ENCODE measurements around the gene CST9. TPM values are rescaled to one million over a fixed set of nuclear protein-coding genes. Genes with fewer than 3 reads are reported as not detected.

CST9 gene
- total RNA-seq, 1 experiment from 2014 or later, result not detected

DNA sequence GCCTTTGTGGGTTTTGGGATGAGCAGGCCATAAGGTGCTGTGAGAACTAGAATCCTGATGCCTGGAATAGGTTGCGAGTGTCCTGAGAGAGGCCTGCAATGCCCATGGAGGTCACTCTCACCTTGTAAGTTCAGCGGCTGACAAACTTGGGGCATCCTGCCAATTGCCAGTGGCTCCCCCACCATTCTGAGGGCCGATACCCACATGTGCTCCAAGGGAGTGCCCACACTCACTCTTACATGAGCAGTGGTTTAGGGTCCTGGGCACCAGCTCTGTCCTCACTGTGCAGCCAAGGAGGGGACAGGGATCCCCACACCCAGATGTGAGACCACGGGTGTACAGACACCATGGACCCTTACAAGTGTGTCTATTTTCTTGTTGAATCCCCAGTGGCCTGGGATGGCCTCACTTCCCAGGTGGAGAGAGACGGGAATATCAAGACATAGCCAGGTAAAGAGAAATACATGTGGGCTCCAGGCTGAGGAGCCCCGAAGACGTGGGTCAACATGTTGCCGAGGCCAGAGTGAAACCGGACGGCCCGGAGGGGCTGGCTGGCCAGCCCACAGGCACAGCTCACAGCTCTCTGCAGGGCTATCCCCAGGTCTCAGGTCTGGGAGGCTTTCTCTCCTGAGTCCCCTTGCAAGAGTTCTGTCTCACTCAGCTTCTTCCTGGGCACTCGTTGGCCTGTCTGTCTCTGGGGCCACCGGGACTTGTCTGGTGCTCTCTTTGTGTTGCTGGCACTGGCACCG, 2.0 kb upstream of the CST9 start:
- Histone ChIP-seq H3K23ac (ENCODE audit: insufficient read length, low read depth, low read length) (no peak overlapping the region), H2BK15ac (ENCODE audit: low read depth, low read length) (no peak overlapping the region), H4K20me1 (ENCODE audit: control insufficient read depth, insufficient read depth, insufficient read length) (no peaks in the 10 kb centered on the region), H3K9ac (ENCODE audit: extremely low read depth, insufficient read length, low read length) (no peak overlapping the region), H3K79me1 (ENCODE audit: insufficient read depth, low read depth, low read length, poor library complexity, severe bottlenecking) (no peaks in the 10 kb centered on the region), H3K56ac (ENCODE audit: insufficient read length, low read depth, low read length) (no peak overlapping the region), H2BK20ac (ENCODE audit: low read depth, low read length, poor library complexity, severe bottlenecking) (no peak overlapping the region), H3K14ac (ENCODE audit: insufficient read depth, low read length) (no peak overlapping the region), H3K79me2 (ENCODE audit: insufficient read depth, low read length) (no peaks in the 10 kb centered on the region), H4K91ac (ENCODE audit: insufficient read length, low read depth, low read length) (no peak overlapping the region), H3K4me1 (ENCODE audit: insufficient read depth, low read length) (peaks cover 4% of the 10 kb centered on the region), H2BK5ac (ENCODE audit: insufficient read length, low read length) (no peak overlapping the region), H3T11ph (ENCODE audit: low read length) (no peak overlapping the region), H2AK5ac (ENCODE audit: insufficient read length, low read length) (no peak overlapping the region), H3K23me2 (ENCODE audit: insufficient read length, low read depth, low read length, poor library complexity, severe bottlenecking) (no peaks in the 10 kb centered on the region), H3K18ac (ENCODE audit: insufficient read length, low read depth, low read length) (no peak overlapping the region), H2BK12ac (ENCODE audit: insufficient read length, low read depth, low read length) (no peak overlapping the region), H2AFZ (ENCODE audit: low read length) (no peak overlapping the region), H4K8ac (replicated peaks; ENCODE audit: insufficient read length, low read depth, low read length) (no peak overlapping the region), H3K4me2 (ENCODE audit: insufficient read depth, insufficient read length, low read length) (no peak overlapping the region), H3K4ac (ENCODE audit: low read depth, low read length) (no peak overlapping the region), H2BK120ac (ENCODE audit: low read depth, low read length, poor library complexity, severe bottlenecking) (no peak overlapping the region), H3K27ac (ENCODE audit: insufficient read length, low read depth, low read length) (no peak overlapping the region), H3K9me3 (ENCODE audit: control insufficient read depth, low read depth, low read length) (no peaks in the 10 kb centered on the region), H3K27me3 (ENCODE audit: insufficient read depth, low read length) (no peaks in the 10 kb centered on the region), H4K5ac (ENCODE audit: insufficient read length, low read depth, low read length) (no peak overlapping the region)
- Mint-ChIP-seq H3K36me3 (ENCODE audit: insufficient read depth in 1 of 3, low read depth in 3 of 3) (no peaks in the 10 kb centered on the region; a peak in 2 of 7 replicates), H3K27ac (no peak overlapping the region), H3K9me3 (no peaks in the 10 kb centered on the region), H3K4me3 (no peak overlapping the region), H3K27me3 (ENCODE audit: low read depth) (peaks cover 18% of the 10 kb centered on the region), H3K4me1 (peaks cover 21 to 24% of the 10 kb centered on the region in 2 experiments)
- WGBS (ENCODE audit: extremely low coverage, insufficient read length, low lambda C conversion rate), result no CpG with 5 or more reads among the region's 14 CpGs
- no peak for DNase-seq
- TF ChIP-seq, protein P1, sequence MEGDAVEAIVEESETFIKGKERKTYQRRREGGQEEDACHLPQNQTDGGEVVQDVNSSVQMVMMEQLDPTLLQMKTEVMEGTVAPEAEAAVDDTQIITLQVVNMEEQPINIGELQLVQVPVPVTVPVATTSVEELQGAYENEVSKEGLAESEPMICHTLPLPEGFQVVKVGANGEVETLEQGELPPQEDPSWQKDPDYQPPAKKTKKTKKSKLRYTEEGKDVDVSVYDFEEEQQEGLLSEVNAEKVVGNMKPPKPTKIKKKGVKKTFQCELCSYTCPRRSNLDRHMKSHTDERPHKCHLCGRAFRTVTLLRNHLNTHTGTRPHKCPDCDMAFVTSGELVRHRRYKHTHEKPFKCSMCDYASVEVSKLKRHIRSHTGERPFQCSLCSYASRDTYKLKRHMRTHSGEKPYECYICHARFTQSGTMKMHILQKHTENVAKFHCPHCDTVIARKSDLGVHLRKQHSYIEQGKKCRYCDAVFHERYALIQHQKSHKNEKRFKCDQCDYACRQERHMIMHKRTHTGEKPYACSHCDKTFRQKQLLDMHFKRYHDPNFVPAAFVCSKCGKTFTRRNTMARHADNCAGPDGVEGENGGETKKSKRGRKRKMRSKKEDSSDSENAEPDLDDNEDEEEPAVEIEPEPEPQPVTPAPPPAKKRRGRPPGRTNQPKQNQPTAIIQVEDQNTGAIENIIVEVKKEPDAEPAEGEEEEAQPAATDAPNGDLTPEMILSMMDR (conservative IDR thresholded peaks at IDR 0.05), result no peak
